ENCODE results near the gene MEIS3.

DNA sequence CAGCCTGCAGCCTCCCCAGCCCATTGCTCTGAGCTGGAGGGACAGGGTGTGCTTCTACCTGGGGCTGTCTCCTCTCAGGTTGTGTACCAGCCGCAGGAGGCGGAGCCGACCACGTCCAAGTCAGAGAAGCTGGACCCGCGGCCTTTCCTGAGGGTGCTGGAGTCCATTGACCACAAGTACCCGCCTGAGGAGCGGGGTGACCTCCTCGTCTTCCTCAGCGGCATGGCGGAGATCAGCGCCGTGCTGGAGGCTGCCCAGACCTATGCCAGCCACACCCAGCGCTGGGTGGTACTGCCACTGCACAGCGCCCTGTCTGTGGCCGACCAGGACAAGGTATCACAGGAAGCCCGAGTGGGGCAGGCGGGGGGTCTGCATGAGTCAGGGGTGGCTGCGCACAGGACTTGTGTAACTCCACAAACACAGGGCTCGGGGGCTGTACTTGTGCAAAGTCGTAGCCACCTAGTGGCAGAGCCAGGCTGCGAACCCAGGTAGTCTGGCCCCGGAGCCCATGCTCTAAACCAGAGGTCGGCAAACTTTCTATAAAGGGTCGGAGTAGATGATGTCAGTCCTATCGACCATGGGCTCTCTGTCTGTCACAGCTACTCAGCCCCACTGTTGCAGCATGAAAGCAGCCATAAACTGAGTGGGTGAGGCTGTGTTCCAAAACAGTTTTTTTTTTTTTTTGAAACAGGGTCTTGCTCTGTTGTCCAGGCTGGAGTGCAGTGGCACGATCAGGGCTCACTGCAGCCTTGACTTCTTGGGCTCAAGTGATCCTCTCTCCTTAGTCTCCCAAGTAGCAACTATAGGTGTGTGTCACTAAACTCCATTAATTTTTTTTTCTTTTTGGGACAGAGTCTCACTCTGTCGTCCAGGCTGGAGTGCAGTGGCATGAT lies 61.3 kb downstream of the MEIS3 start:
- TF ChIP-seq, protein P1, sequence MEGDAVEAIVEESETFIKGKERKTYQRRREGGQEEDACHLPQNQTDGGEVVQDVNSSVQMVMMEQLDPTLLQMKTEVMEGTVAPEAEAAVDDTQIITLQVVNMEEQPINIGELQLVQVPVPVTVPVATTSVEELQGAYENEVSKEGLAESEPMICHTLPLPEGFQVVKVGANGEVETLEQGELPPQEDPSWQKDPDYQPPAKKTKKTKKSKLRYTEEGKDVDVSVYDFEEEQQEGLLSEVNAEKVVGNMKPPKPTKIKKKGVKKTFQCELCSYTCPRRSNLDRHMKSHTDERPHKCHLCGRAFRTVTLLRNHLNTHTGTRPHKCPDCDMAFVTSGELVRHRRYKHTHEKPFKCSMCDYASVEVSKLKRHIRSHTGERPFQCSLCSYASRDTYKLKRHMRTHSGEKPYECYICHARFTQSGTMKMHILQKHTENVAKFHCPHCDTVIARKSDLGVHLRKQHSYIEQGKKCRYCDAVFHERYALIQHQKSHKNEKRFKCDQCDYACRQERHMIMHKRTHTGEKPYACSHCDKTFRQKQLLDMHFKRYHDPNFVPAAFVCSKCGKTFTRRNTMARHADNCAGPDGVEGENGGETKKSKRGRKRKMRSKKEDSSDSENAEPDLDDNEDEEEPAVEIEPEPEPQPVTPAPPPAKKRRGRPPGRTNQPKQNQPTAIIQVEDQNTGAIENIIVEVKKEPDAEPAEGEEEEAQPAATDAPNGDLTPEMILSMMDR (IDR thresholded peaks at IDR 0.05), result no peak
- no peak for TF ChIP-seq POLR2A (IDR thresholded peaks at IDR 0.05)
